HG03097 (cell line): ENCODE data around the gene IFNA21.
"Not testable (repeated sequence)": the region's sequence is repeated elsewhere in the genome, so short reads cannot be mapped to it uniquely, and the experiment has no call there.

Experiments used
- ATAC-seq: cut with Tn5 transposase; IDR thresholded peaks from one replicate; pipeline ENCODE4 v1.9.1; 2021; ENCODE audit not compliant: unreplicated experiment, low FRiP score

IFNA21 gene

DNA sequence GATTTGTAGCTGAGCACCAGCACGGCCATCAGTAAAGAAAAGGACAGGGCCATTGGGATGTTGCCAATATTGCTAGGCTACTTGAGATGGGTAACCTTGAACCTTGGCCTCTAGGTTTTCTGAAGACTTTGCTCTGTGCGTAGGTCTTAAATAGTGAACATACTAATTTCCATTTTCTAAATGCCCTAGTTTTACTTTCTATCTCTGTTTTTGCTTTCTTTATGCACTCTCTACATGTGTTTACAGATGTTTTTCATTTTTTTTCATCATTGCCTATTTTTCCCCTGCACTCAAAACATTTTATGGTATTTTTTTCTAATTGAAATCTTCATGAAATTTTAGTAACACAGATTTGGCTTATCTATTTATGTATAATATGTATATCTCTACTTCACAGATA is at the start of gene IFNA21:
Gene IFNA21, minus strand, starts transcription at position 101 of the 400 bp plus-strand sequence. Its CDS starts 48 bp downstream, at position 53.
- ATAC-seq = not testable (repeated sequence)

DNA sequence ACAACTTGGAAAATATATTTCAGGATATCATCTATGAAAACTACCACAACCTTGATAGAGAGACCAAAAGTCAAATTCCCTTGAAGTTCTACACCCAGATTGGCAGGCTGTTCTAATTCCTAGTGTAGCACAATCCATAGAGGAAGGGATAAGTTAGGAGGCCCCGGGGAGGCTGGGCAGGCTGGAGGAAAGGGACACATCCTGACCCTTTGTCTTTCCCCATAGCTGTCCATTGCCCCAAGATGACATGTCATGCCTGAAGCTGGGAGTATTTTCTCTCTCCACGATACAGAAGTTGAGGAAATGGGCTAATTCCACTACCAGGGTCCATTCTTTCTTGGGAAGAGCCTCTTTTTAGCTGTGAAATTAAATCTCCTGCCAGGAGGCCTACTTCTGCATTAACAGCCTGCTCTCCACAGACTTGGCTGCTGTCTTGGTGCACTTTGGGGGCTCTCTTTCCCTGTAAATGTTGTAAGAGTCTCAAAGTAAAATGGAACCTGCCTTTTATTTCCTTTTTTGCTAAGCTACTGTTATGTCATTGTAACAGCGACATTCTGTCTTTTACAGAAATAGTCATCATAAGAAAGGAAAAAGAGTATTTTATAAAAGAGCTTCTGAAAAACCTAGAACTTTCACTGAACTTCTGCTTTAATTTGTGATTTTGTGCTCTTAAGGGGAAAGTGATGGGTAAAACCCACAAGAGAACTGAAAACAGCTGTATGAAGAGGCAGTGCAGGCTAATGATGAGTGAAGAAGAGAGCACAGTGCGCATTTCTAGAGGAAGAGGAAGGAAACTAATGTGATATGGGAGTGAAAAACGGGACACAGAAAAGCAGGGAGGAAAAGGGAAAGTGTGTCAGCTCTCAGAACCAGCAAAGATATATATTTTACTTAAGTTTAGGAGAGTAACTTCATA is 47.2 kb upstream of the IFNA21 start:
- ATAC-seq = peak; percentile 58

- ATAC-seq = not testable (repeated sequence)
Observed at GRCh38 chr9:21212160-21212559, 45.7 kb upstream of the IFNA21 start.

DNA sequence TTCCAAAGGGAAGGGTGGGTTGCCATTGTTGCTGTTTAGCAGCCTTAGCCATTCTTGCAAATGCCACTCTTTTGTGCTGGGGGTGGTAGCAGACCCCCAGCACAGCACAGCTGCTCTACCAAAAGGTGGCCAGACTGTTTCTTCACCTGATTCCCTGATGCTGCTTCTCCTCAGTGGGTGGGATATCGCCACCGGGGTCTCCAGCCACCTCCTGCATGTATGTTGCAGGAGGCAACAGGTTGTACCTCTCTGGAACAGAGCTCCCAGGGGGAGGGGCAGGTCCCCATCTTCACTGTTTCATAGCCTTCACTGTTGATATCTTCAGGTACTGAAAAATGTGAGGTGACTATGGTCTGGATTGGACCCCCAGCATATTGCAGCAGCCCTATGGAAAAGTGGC is 44.3 kb upstream of the IFNA21 start:
- ATAC-seq = not testable (repeated sequence)

DNA sequence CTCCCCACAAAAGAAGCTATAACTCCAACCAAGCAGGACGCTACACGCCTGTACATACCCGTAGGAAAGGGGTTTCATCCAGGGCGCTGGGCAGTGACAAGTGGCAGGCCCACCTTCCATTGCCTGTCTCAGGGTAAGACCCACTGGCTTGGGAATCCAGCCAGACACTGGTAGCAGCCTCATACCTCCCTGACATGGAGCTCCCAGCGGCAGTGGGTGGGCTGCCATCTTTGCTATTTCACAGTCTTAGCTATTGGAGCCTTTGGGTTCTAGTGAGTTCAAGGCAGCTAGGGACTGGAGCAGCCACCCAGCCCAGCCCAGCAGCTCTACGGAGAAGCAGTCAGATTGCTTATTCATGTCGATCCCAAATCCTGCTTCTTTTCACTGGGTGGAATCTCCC is 43.9 kb upstream of the IFNA21 start:
- ATAC-seq = no peak

DNA sequence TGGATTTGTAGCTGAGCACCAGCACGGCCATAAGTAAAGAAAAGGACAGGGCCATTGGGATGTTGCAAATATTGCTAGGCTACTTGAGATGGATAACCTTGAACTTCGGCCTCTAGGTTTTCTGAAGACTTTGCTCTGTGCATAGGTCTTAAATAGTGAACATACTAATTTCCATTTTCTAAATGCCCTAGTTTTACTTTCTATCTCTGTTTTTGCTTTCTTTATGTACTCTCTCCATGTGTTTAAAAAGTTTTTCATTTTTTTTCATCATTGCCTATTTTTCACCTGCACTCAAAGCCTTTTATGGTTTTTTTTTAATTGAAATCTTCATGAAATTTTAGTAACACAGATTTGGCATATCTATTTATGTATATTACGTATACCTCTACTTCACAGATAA is 40.6 kb upstream of the IFNA21 start, which contains the start of gene IFNA10:
Gene IFNA10, minus strand, starts transcription at position 101 of the 400 bp plus-strand sequence. Its CDS starts 46 bp downstream, at position 55.
- not testable (repeated sequence) for ATAC-seq

DNA sequence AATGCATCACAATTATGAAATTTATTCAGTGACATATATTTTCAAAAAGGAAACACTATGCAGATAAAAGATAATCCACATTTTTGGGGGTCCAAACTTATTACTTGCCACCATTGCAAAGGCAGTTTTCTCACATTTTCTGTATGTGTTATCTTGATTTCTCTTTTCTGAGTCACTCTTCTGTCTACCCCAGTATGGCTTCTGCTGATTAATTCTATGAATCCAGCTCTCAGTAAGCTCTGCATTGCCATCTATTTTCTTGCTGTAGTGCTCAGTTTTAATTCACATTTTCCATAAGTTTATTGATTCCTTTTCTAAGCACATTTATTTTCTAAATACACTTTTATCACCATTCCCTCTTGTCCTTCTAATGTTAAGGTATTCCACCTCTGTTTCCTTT is 38.7 kb upstream of the IFNA21 start:
- ATAC-seq = no peak

DNA sequence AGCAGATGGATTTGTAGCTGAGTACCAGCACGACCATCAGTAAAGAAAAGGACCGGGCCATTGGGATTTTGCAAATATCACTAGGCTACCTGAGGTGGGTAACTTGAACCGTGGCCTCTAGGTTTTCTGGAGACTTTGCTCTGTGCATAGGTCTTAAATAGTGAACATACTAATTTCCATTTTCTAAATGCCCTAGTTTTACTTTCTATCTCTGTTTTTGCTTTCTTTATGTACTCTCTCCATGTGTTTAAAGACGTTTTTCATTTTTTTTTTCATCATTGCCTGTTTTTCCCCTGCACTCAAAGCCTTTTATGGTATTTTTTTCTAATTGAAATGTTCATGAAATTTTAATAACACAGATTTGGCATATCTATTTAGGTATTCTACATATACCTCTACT is 35.6 kb upstream of the IFNA21 start, which contains the start of gene IFNA7:
Gene IFNA7, minus strand, starts transcription at position 101 of the 400 bp plus-strand sequence. Its CDS starts 40 bp downstream, at position 61.
- ATAC-seq = not testable (repeated sequence)

DNA sequence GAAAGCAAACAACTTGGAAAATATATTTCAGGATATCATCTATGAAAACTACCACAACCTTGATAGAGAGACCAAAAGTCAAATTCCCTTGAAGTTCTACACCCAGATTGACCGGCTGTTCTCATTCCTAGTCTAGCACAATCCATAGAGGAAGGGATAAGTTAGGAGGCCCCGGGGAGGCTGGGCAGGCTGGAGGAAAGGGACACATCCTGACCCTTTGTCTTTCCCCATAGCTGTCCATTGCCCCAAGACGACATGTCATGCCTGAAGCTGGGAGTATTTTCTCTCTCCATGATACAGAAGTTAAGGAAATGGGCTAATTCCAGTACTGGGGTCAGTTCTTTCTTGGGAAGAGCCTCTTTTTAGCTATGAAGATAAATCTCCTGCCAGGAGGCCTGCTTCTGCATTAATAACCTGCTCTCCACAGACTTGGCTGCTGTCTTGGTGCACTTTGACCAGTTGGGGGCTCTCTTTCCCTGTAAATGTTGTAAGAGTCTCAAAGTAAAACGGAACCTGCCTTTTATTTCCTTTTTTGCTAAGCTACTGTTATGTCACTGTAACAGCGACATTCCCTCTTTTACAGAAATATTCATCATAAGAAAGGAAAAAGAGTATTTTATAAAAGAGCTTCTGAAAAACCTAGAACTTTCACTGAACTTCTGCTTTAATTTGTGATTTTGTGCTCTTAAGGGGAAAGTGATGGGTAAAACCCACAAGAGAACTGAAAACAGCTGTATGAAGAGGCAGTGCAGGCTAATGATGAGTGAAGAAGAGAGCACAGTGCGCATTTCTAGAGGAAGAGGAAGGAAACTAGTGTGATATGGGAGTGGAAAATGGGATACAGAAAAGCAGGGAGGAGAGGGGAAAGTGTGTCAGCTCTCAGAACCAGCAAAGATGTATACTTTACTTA is 28.7 kb upstream of the IFNA21 start:
- ATAC-seq = peak; percentile 86

GRCh38 chr9:21187487-21187886 is 21.0 kb upstream of the IFNA21 start, which contains the start of gene IFNA4:
IFNA4 (minus strand) TSS chr9:21187587; CDS start chr9:21187531, 56 bp downstream.
- not testable (repeated sequence) for ATAC-seq

GRCh38 chr9:21182810-21183736 is 16.6 kb upstream of the IFNA21 start:
- peak; percentile 88 for ATAC-seq

DNA sequence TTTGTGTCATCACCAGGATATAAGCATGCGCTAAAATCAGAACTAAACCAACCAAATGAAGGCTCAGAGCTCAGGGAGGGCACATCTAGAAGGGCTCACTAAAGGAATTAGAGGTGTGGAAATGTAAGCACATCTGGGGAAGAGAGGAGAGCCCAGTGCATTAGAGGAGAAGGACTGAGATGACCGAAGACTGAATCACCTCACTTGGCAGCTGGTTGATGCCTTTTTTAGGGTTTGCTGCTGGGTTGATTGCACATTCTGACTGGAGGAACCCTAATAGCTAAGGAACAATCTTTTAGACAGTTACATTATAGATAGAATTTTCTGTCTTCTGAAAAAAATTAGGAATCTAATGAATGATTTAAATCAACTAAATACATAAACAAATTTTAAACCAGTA is 8.2 kb upstream of the IFNA21 start:
- no peak for ATAC-seq

DNA sequence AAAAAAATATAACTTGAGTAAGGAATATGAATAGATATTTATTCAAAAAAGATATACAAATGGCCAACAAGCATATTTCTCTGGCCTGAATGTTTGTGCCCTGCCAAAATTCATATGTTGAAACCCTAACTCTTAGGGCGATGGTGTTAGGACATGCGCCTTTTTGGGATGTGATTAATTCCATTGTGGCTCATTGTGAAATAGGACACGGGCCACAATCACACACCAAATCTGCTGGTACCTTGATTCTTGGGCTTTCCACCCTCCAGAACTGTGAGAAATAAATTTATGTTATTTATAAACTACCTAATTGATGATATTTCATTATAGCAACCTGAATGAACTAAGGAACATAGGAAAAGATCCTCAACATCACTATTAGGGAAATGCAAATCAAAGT is 5.7 kb upstream of the IFNA21 start:
- no peak for ATAC-seq

DNA sequence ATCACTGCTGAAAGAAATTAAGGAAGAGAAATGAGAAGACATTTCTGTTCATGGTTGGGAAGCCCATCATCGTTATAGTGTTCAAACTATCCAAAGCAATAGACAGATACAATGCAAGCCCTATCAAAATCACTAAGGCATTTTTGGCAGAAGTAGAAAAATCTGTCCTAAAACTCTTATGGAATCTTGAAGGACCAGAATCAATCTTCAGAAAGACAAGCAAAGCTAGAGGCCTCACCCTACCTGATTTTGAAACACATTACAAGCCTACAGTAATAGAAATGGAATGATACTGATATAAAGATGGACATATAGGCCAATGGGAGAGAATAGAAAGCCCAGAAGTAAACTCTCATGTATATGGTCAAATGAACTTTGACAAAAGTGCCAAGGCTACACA is 4.9 kb upstream of the IFNA21 start:
- no peak for ATAC-seq

- ATAC-seq = no peak
Observed at GRCh38 chr9:21165516-21165915, 944 bp downstream of the IFNA21 start.

- ATAC-seq = peak; percentile 89
Observed at GRCh38 chr9:21160178-21160577, 6.3 kb downstream of the IFNA21 start.

- no peak for ATAC-seq
Observed at GRCh38 chr9:21155501-21155900, 11.0 kb downstream of the IFNA21 start.

DNA sequence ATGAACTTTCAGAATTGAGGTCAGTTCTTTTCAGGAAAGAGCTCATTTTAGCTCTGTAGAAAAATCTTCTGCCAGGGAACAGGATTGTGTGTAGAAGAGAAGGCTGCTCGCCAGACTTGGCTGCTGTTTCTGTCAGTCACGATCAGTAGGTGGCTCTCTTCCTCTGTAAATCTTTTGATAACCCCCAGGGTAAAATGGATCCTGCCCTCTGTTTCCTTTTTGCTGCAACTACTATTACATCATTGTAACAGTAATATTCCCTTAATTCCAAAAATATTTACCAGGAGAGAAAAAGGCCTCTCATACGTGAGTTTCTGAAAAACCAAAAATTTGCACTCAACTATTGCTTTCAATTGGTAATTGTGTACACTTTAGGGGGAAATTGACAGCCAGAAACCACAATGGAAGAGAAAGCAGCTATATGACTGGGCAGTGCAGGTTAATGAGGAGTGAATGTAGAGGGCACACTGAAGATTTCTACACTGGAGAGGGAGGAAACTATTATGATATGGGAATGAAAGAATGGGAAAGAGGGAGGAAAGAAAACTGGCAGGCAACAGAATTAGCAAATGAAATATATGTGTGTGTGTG is 12.3 kb downstream of the IFNA21 start:
- ATAC-seq = peak; percentile 79

DNA sequence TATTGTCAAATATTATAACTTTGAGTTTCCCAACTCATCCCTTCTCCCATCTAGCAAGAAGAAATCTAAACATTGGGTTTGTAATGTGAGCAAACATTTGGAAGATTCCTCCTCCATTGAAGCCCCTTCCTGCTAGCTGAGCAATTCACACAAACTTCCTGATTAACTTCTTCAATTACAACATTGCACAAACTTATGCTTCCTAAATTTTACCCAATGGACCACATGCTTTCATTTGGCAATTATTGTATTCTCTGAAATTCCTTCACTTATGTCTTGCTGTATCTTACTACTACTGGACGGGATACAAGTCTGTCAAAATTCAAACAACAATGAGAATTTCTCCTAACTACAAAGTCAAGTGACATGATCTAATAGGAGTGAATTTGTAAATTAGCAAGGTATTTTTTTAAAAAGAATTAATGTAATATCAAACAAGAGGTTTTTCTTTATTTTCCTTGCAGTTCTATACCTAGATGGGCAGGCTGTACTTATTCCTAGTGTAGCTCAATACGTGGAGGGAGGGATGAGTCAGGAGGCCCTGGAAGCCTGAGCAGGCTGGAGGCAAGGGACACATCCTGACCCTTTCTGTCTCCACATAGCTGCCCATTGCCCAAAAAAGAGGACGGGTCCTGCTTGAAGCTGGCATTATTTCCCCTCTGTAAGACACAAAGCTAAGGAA is 13.0 kb downstream of the IFNA21 start:
- peak; percentile 24 for ATAC-seq
